Measurements from ENCODE around the gene LIPN.

Gene LIPN

GRCh38 chr10:88803641-88804040 is 43.8 kb downstream of the LIPN start:
- Histone ChIP-seq H3K9ac (ENCODE audit: low read length) (no peak overlapping the region), H3K4me3 (ENCODE audit: low read depth, low read length) (no peak overlapping the region), H3K36me3 (ENCODE audit: control insufficient read depth, insufficient read depth, low read length) (no peaks in the 10 kb centered on the region), H3K4me1 (ENCODE audit: control insufficient read depth, insufficient read depth, low read length) (peaks cover 12% of the 10 kb centered on the region), H3K27me3 (ENCODE audit: control insufficient read depth, insufficient read depth, low read length) (0 out of 2 replicates have a peak, but pooled peaks cover 3% of the 10 kb centered on the region), H3K27ac (ENCODE audit: low read depth, low read length) (no peak overlapping the region), H3K9me3 (ENCODE audit: control insufficient read depth, insufficient read depth, low read depth, low read length) (no peaks in the 10 kb centered on the region)

DNA sequence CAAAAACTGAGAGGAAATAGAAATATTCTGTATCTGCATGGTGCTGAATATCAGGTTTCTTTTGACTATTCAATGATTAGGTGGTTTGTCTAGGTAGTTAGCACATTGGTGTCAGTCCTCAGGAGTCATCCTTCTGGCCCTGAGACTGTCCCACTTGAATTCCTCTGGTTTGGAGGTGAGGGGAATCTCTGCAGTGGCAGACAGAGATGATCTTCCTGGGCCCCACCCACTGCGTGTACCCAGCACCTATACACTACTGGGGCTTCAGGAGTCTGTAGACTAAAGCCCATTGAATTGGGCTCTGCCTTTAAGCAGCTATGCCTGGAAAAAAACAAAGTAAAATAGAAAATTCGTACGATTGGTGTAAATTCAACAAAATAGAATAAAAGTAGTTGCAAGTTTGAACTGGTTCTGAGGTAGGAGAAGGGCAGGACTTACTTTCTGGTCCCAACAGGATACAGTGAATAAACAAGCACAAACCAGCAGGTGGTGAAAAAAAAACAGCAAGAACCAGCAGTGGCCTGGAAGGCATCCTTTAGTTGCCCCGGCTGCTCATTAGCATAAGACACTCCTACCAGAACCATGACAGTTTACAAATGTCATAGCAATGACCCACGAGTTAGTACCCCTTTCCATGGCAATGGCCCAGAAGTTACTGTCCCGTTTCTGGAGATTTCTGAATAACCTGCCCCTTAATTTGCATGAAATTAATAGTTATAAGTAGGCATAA is 44.4 kb downstream of the LIPN start:
- Histone ChIP-seq H3K27ac (ENCODE audit: low read depth, low read length) (no peak overlapping the region), H3K4me3 (ENCODE audit: low read depth, low read length) (no peak overlapping the region), H3K9ac (ENCODE audit: low read length) (no peak overlapping the region), H3K4me1 (ENCODE audit: control insufficient read depth, insufficient read depth, low read length) (peaks cover 12% of the 10 kb centered on the region), H3K36me3 (ENCODE audit: control insufficient read depth, insufficient read depth, low read length) (no peaks in the 10 kb centered on the region), H3K9me3 (ENCODE audit: control insufficient read depth, insufficient read depth, low read depth, low read length) (no peaks in the 10 kb centered on the region), H3K27me3 (ENCODE audit: control insufficient read depth, insufficient read depth, low read length) (0 out of 2 replicates have a peak, but pooled peaks cover 3% of the 10 kb centered on the region)

DNA sequence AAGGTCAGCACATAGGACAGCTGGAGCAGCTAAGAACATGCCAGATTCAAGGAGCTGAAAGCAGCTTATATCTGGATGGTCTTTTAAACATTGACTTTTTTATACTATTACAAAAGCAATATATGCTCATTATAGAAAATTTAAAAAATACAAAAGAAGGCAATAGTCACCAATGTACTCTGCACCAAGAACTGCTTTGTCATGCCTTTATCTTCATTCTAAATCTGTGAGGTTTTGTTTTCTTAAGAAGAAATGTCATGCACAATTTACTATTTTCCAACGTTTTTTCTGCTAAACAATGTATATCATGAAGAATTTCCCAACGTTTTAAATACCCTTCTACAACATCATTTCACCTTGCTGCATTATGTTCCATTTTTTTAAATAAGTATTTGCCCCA is 45.5 kb downstream of the LIPN start:
- 0 out of 2 replicates have a peak, but pooled peaks cover 3% of the 10 kb centered on the region for H3K27me3 ChIP-seq (ENCODE audit: control insufficient read depth, insufficient read depth, low read length)
- no peaks in the 10 kb centered on the region for H3K36me3 ChIP-seq (ENCODE audit: control insufficient read depth, insufficient read depth, low read length)
- H3K9ac ChIP-seq (ENCODE audit: low read length), result no peak overlapping the region
- H3K27ac ChIP-seq (ENCODE audit: low read depth, low read length), result no peak overlapping the region
- peaks cover 12% of the 10 kb centered on the region for H3K4me1 ChIP-seq (ENCODE audit: control insufficient read depth, insufficient read depth, low read length)
- no peaks in the 10 kb centered on the region for H3K9me3 ChIP-seq (ENCODE audit: control insufficient read depth, insufficient read depth, low read depth, low read length)
- no peak overlapping the region for H3K4me3 ChIP-seq (ENCODE audit: low read depth, low read length)

DNA sequence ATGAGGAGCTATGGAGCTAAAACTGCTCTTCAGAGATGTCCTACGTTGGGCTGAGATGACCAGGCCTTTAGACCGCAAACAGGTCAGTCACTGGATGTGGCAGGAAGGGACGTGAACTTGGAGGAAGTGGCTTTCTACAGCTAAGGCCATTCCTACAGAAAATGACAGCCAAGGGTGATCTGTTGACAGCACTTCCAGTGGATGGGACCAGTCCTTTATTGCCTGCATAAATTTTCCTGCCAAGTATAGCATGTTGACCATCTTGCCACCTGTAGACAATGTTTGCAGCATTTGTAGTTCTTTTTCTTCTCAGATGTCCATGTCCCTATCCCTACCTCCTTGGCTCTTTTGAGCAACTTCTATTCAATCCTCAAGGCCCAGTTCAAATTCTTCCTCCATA is 46.1 kb downstream of the LIPN start:
- 0 out of 2 replicates have a peak, but pooled peaks cover 3% of the 10 kb centered on the region for H3K27me3 ChIP-seq (ENCODE audit: control insufficient read depth, insufficient read depth, low read length)
- no peak overlapping the region for H3K4me3 ChIP-seq (ENCODE audit: low read depth, low read length)
- H3K4me1 ChIP-seq (ENCODE audit: control insufficient read depth, insufficient read depth, low read length), result peaks cover 12% of the 10 kb centered on the region
- H3K36me3 ChIP-seq (ENCODE audit: control insufficient read depth, insufficient read depth, low read length), result no peaks in the 10 kb centered on the region
- H3K9me3 ChIP-seq (ENCODE audit: control insufficient read depth, insufficient read depth, low read depth, low read length), result no peaks in the 10 kb centered on the region
- H3K9ac ChIP-seq (ENCODE audit: low read length), result no peak overlapping the region
- no peak overlapping the region for H3K27ac ChIP-seq (ENCODE audit: low read depth, low read length)

DNA sequence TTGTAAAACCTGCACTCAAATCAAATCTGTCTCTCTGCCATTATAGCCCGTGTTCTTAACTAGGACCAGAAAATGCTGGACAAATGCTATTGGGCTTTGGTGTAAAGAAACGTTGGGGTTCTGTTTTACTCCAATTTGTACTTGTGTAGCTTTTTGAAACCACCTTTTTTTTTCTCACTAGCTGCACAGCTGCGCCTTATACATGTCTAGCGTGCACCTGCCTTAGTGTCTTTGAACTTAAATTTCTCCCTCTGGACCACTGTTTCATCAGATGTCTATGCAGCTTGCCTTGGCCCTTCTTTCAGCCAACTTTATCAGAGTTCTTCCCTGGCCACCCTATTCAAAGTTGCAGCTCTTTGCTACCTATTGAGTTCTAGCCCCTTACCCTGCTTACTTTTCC is 49.8 kb downstream of the LIPN start:
- no peak overlapping the region for H3K9ac ChIP-seq (ENCODE audit: low read length)
- 0 out of 2 replicates have a peak, but pooled peaks cover 3% of the 10 kb centered on the region for H3K27me3 ChIP-seq (ENCODE audit: control insufficient read depth, insufficient read depth, low read length)
- H3K4me3 ChIP-seq (ENCODE audit: low read depth, low read length), result no peak overlapping the region
- peaks cover under 1% of the 10 kb centered on the region; the same call in 1 of the 2 replicates for H3K4me1 ChIP-seq (ENCODE audit: control insufficient read depth, insufficient read depth, low read length)
- H3K27ac ChIP-seq (ENCODE audit: low read depth, low read length), result no peak overlapping the region
- no peaks in the 10 kb centered on the region for H3K36me3 ChIP-seq (ENCODE audit: control insufficient read depth, insufficient read depth, low read length)
- H3K9me3 ChIP-seq (ENCODE audit: control insufficient read depth, insufficient read depth, low read depth, low read length), result no peaks in the 10 kb centered on the region

GRCh38 chr10:88810196-88810961 is 50.6 kb downstream of the LIPN start:
- H3K36me3 ChIP-seq (ENCODE audit: control insufficient read depth, insufficient read depth, low read length), result no peaks in the 10 kb centered on the region
- H3K4me1 ChIP-seq (ENCODE audit: control insufficient read depth, insufficient read depth, low read length), result no peaks in the 10 kb centered on the region; the same call in 1 of the 2 replicates
- 0 out of 2 replicates have a peak, but pooled peaks cover 3% of the 10 kb centered on the region for H3K27me3 ChIP-seq (ENCODE audit: control insufficient read depth, insufficient read depth, low read length)
- no peak overlapping the region for H3K4me3 ChIP-seq (ENCODE audit: low read depth, low read length)
- H3K9ac ChIP-seq (ENCODE audit: low read length), result no peak overlapping the region
- H3K9me3 ChIP-seq (ENCODE audit: control insufficient read depth, insufficient read depth, low read depth, low read length), result no peaks in the 10 kb centered on the region
- H3K27ac ChIP-seq (ENCODE audit: low read depth, low read length), result no peak overlapping the region

DNA sequence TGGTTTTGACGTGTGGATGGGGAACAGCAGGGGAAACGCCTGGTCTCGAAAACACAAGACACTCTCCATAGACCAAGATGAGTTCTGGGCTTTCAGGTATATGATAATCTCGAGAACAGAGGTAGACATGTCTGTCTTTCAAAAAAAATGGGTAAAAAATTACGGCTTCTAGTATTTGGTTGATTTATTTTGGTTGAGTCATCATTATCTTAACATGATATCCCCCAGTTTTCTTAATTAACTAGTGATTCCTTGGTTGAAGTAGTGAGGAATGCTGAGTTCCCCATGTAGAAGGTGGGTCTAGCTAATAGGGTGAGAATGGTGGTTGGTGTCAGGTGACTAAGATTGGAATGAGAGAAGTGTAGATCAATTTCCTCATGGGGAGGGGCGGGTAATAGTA is 53.4 kb downstream of the LIPN start:
- Histone ChIP-seq H3K4me3 (ENCODE audit: low read depth, low read length) (no peak overlapping the region), H3K27ac (ENCODE audit: low read depth, low read length) (no peak overlapping the region), H3K36me3 (ENCODE audit: control insufficient read depth, insufficient read depth, low read length) (no peaks in the 10 kb centered on the region), H3K9me3 (ENCODE audit: control insufficient read depth, insufficient read depth, low read depth, low read length) (no peaks in the 10 kb centered on the region), H3K9ac (ENCODE audit: low read length) (no peak overlapping the region), H3K4me1 (ENCODE audit: control insufficient read depth, insufficient read depth, low read length) (no peaks in the 10 kb centered on the region; the same call in 1 of the 2 replicates), H3K27me3 (ENCODE audit: control insufficient read depth, insufficient read depth, low read length) (no peaks in the 10 kb centered on the region)

DNA sequence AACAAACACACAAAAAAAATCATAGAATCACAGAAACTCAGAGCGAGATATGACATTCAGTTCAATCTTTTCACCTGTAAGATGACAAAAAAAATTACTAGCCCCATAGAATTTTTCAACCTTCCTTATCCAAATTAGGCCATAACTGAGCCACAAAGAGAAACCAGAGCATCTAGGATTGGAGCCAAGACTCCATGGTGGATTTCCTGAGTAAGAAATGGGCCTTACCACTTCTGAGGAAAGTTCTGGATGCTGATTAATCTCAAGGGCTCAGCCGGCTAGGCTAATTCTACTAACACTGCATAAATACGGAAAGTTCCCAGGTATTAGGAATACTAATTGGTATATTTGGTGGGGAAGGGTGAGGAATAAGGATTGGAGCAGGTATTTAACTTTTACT is 59.5 kb downstream of the LIPN start:
- Histone ChIP-seq H3K36me3 (ENCODE audit: control insufficient read depth, insufficient read depth, low read length) (no peaks in the 10 kb centered on the region), H3K9me3 (ENCODE audit: control insufficient read depth, insufficient read depth, low read depth, low read length) (no peaks in the 10 kb centered on the region), H3K4me3 (ENCODE audit: low read depth, low read length) (no peak overlapping the region), H3K27me3 (ENCODE audit: control insufficient read depth, insufficient read depth, low read length) (no peaks in the 10 kb centered on the region), H3K27ac (ENCODE audit: low read depth, low read length) (no peak overlapping the region), H3K4me1 (ENCODE audit: control insufficient read depth, insufficient read depth, low read length) (no peaks in the 10 kb centered on the region), H3K9ac (ENCODE audit: low read length) (no peak overlapping the region)

DNA sequence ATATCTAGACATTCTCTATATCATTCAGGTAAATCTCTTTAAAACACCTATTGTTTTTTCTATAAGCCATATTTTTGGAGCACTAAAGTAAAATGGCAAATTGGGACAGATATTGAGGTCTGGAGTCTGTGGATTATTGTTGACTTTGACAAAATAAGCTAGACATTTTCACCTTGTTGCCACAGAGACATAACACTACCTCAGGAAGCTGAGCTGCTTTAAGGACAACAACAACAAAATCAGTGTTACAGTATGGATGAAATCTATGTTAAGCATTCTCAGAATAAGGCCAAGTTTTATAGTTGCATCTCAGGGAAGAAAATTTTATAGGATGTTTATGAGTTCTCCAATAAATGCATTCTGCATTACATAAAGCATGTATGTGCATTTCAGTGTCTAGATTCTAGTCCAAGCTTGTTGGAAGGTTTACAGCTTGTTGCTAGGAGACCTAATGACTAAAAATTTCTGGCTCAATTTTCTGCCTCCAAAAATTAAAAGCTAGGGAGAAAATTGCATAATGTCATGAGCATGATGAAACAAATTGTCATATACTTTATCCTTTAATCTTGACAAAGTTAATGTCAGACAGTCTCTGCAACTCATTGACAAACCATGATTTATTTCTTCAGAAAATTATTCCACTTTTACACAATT is 61.1 kb downstream of the LIPN start:
- Histone ChIP-seq H3K9me3 (ENCODE audit: control insufficient read depth, insufficient read depth, low read depth, low read length) (no peaks in the 10 kb centered on the region), H3K4me3 (ENCODE audit: low read depth, low read length) (no peak overlapping the region), H3K9ac (ENCODE audit: low read length) (no peak overlapping the region), H3K36me3 (ENCODE audit: control insufficient read depth, insufficient read depth, low read length) (no peaks in the 10 kb centered on the region), H3K27ac (ENCODE audit: low read depth, low read length) (no peak overlapping the region), H3K4me1 (ENCODE audit: control insufficient read depth, insufficient read depth, low read length) (no peaks in the 10 kb centered on the region), H3K27me3 (ENCODE audit: control insufficient read depth, insufficient read depth, low read length) (no peaks in the 10 kb centered on the region)

- no peaks in the 10 kb centered on the region for H3K9me3 ChIP-seq (ENCODE audit: control insufficient read depth, insufficient read depth, low read depth, low read length)
- H3K4me3 ChIP-seq (ENCODE audit: low read depth, low read length), result no peak overlapping the region
- no peaks in the 10 kb centered on the region for H3K27me3 ChIP-seq (ENCODE audit: control insufficient read depth, insufficient read depth, low read length)
- no peaks in the 10 kb centered on the region for H3K4me1 ChIP-seq (ENCODE audit: control insufficient read depth, insufficient read depth, low read length)
- H3K9ac ChIP-seq (ENCODE audit: low read length), result no peak overlapping the region
- H3K36me3 ChIP-seq (ENCODE audit: control insufficient read depth, insufficient read depth, low read length), result no peaks in the 10 kb centered on the region
- H3K27ac ChIP-seq (ENCODE audit: low read depth, low read length), result no peak overlapping the region
Measured at GRCh38 chr10:88826388-88826787, 66.6 kb downstream of the LIPN start.

GRCh38 chr10:88827671-88828070 is 67.9 kb downstream of the LIPN start:
- Histone ChIP-seq H3K4me1 (ENCODE audit: control insufficient read depth, insufficient read depth, low read length) (no peaks in the 10 kb centered on the region), H3K27ac (ENCODE audit: low read depth, low read length) (no peak overlapping the region), H3K4me3 (ENCODE audit: low read depth, low read length) (no peak overlapping the region), H3K36me3 (ENCODE audit: control insufficient read depth, insufficient read depth, low read length) (no peaks in the 10 kb centered on the region), H3K9me3 (ENCODE audit: control insufficient read depth, insufficient read depth, low read depth, low read length) (no peaks in the 10 kb centered on the region), H3K27me3 (ENCODE audit: control insufficient read depth, insufficient read depth, low read length) (no peaks in the 10 kb centered on the region), H3K9ac (ENCODE audit: low read length) (no peak overlapping the region)

Measured in HUES6 (cell line).